GM18526 (cell line): ENCODE results near the gene IGIP.

Source experiments
- POLR2A ChIP-seq: IDR thresholded peaks from 3 replicates; pipeline ENCODE4 v1.6.1; 2011; ENCODE audit not compliant: insufficient read length; ENCODE audit errors: extremely low read depth

Gene IGIP

GRCh38 chr5:140166911-140167310 is 41.2 kb downstream of the IGIP start:
- no peak for TF ChIP-seq POLR2A

GRCh38 chr5:140168371-140168770 is 42.6 kb downstream of the IGIP start:
- no peak for TF ChIP-seq POLR2A

- no peak for TF ChIP-seq POLR2A
These were observed 43.7 kb downstream of the IGIP start for GRCh38 chr5:140169410-140169809.

DNA sequence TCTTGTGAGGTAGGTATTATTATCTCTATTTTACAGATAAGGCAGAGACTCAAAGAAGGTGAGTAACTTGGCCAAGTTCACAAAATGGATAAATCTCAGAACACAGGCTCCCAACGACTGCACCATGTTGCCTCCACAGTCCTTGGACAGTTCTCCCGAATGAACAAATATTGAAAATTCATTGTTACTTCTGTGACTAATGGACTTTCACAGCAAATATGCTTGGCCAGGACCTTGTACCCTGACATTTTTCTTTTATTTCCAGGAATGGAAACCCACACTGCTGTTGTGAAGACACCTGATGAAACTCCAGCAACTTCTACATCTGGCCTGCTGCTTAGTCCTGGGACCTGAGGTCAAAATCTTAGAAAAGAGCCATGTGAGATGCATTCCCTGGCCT is 46.7 kb downstream of the IGIP start:
- TF ChIP-seq POLR2A = no peak

- TF ChIP-seq POLR2A = no peak
These were observed 48.3 kb downstream of the IGIP start for GRCh38 chr5:140174014-140174413.

DNA sequence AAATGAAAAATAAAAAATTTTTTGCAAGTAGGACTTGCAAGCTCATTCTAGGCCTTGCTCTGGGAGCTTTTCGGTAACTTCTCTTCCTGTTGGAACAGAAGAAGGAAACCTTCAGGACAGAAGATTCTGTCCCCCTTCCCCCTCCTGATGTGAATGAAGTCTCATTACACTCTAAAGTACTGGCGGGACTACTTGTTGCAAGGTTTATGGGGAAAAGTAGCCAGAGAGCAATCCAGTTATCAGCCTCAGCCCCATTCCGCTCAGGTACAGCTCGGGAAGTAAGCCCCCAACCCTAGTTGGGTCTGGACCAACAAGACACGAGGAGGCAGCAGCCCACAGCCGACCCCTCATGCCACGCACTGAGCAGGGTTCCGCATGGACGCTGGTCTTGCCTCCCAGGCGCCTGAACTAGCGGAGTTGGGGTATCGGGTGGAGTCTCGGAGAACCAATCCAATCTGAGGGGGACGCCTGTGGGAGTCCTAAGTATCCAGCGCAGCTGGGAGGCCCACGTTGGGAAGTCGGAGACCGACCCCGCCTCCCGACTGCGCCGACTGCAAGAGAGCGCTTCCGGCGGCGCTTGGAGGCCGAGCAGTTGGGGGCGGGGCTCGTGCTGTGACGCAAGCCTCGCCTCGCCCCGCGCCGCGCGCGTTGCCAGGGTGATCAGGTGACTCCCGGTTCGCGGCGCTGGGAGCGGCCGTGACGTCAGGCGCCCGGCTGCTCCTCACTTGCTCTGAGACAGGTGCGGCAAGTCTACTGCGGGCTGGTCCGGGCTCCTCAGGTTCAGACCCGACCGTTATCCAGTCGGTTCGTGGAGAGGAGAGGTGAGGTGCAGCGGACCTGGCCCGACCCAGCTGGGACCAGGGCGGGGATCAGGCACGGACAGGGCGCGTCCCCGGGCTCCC is 49.0 kb downstream of the IGIP start, which contains the start of gene CYSTM1:
Gene CYSTM1 (plus strand): TSS at position 724 of the 902 bp plus-strand sequence. CDS start 19,278 bp downstream, outside the sequence.
- TF ChIP-seq POLR2A = peak; percentile 80

- no peak for TF ChIP-seq POLR2A
These were observed 49.8 kb downstream of the IGIP start for GRCh38 chr5:140175367-140176030.

DNA sequence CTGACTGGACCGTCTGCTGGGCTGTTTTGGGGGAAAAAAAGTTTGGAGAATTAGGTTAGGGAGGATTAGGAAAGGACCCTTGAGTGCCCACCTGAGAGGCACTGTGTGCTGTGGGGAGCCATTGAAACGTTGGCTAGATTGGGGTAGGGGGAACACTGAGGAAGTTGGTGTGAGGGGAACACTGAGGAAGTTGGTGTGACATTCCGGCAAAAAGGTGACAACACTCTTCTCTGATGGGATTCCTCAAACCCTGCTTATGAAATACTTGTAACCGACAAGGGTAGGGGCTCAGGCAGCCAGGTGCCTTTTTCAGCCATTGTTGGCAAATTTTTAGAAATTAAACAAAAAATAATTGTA is 50.3 kb downstream of the IGIP start:
- no peak for TF ChIP-seq POLR2A

DNA sequence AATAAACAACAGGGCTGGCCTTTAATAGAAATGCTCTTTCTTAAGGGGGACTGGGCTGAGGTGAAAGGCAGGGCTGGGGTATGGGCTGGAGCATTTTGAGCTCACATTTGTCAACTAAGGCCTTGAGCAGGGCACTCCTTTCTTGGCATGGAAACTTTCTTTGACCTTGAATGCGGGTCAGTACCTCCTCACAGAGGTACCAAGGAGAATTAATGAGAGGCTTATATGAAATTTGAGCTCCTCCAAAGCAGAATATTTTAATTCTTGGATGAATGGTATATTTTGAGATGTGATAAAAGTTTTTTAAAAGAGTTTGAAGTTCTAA is 52.3 kb downstream of the IGIP start:
- no peak for TF ChIP-seq POLR2A

DNA sequence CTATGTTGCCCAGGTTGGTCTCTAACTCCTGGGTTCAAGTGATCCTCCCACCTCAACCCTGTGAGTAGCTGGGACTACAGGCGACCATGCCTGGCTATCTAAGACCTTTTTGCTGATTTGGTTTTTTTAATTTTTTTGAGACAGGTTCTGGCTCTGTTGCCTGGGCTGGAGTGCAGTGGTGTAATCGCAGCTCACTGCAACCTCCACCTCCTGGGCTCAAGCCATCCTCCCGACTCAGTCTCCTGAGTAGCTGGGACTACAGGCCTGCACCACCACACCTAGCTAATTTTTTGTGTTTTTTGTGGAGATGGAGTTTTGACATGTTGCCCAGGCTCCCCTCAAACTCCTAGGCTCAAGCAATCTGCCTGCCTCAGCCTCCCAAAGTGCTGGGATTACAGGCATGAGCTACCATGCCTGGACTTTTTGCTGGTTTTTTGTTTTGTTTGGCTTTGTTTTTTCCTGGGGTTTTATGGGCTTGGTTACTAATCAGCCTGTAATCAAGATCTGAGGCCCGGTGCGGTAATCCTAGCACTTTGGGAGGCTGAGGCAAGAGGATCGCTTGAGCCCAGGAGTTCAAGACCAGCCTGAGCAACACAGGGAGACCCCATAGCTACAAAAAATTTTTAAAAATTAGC is 52.9 kb downstream of the IGIP start:
- no peak for TF ChIP-seq POLR2A
